SK-N-SH treated with all-trans-retinoic acid at 6 μM for 48 hours (cell line): ENCODE data around the gene B3GNT5.

Source experiments
- ATAC-seq: fragments of 200-7000 bp; cut with Tn5 transposase; 3 replicates; pipeline ENCODE4 v1.9.1; 2020; ENCODE audit warnings: mild to moderate bottlenecking, moderate library complexity
- ARNTL ChIP-seq: fragments of 450-650 bp; formaldehyde crosslinking; IDR thresholded peaks from 2 replicates; pipeline ENCODE4 v1.5.0; 2020; ENCODE audit warnings: low read depth, mild to moderate bottlenecking, moderate library complexity, borderline replicate concordance
- BACH2 ChIP-seq: fragments of 250-450 bp; sonication (Bioruptor Pico); IDR thresholded peaks from 2 replicates; pipeline ENCODE4 v1.9.0; 2021; ENCODE audit warnings: mild to moderate bottlenecking, borderline replicate concordance
- CREB5 ChIP-seq: fragments of 250-450 bp; sonication (Bioruptor Pico); IDR thresholded peaks from 2 replicates; pipeline ENCODE4 v1.5.1; 2020; ENCODE audit warnings: low read depth, mild to moderate bottlenecking, moderate library complexity
- CSDC2 ChIP-seq: fragments of 250-450 bp; sonication (Bioruptor Pico); IDR thresholded peaks from 2 replicates; pipeline ENCODE4 v1.5.0; 2020; ENCODE audit warnings: mild to moderate bottlenecking, moderate library complexity
- CSRNP3 ChIP-seq: fragments of 250-450 bp; sonication (Bioruptor Pico); IDR thresholded peaks from 2 replicates; pipeline ENCODE4 v1.5.1; 2021; ENCODE audit warnings: mild to moderate bottlenecking, moderate library complexity
- ESRRG ChIP-seq: fragments of 250-450 bp; sonication (Bioruptor Pico); IDR thresholded peaks from 2 replicates; pipeline ENCODE4 v1.6.1; 2021; ENCODE audit warnings: mild to moderate bottlenecking
- GLIS3 ChIP-seq: fragments of 250-450 bp; sonication (Bioruptor Pico); IDR thresholded peaks from 2 replicates; pipeline ENCODE4 v1.5.0; 2020; ENCODE audit warnings: mild to moderate bottlenecking, moderate library complexity
- ISL1 ChIP-seq: fragments of 250-450 bp; sonication (Bioruptor Pico); IDR thresholded peaks from 2 replicates; pipeline ENCODE4 v2.1.2; 2022; ENCODE audit warnings: mild to moderate bottlenecking, moderate library complexity
- OSR1 ChIP-seq: fragments of 250-450 bp; sonication (Bioruptor Pico); IDR thresholded peaks from 2 replicates; pipeline ENCODE4 v1.8.0; 2022; ENCODE audit warnings: moderate library complexity, mild to moderate bottlenecking, inconsistent platforms
- PATZ1 ChIP-seq: fragments of 250-450 bp; sonication (Bioruptor Pico); IDR thresholded peaks from 2 replicates; pipeline ENCODE4 v1.8.0; 2020; ENCODE audit warnings: mild to moderate bottlenecking, moderate library complexity, borderline replicate concordance
- POU6F1 ChIP-seq: fragments of 250-450 bp; sonication (Bioruptor Pico); IDR thresholded peaks from 2 replicates; pipeline ENCODE4 v1.8.0; 2021; ENCODE audit warnings: low read depth, mild to moderate bottlenecking, moderate library complexity, borderline replicate concordance
- PPARA ChIP-seq: fragments of 250-450 bp; sonication (Bioruptor Pico); IDR thresholded peaks from 2 replicates; pipeline ENCODE4 v1.5.0; 2020; ENCODE audit warnings: mild to moderate bottlenecking, borderline replicate concordance
- RARB ChIP-seq: fragments of 250-450 bp; sonication (Bioruptor Pico); IDR thresholded peaks from 2 replicates; pipeline ENCODE4 v1.8.0; 2021; ENCODE audit warnings: mild to moderate bottlenecking, moderate library complexity
- SNAI2 ChIP-seq: fragments of 250-450 bp; sonication (Bioruptor Pico); IDR thresholded peaks from 2 replicates; pipeline ENCODE4 v1.5.0; 2020; ENCODE audit warnings: mild to moderate bottlenecking, moderate library complexity
- TCF4 ChIP-seq: fragments of 250-450 bp; sonication (Bioruptor Pico); IDR thresholded peaks from 2 replicates; pipeline ENCODE4 v1.8.0; 2021; ENCODE audit warnings: mild to moderate bottlenecking, moderate library complexity, borderline replicate concordance
- TOX ChIP-seq: fragments of 250-450 bp; sonication (Bioruptor Pico); IDR thresholded peaks from 2 replicates; pipeline ENCODE4 v1.8.0; 2021; ENCODE audit warnings: mild to moderate bottlenecking, moderate library complexity, borderline replicate concordance
- TSHZ2 ChIP-seq: fragments of 250-450 bp; sonication (Bioruptor Pico); IDR thresholded peaks from 2 replicates; pipeline ENCODE4 v1.5.0; 2020; ENCODE audit warnings: mild to moderate bottlenecking, moderate library complexity
- ZC3H10 ChIP-seq: fragments of 250-450 bp; sonication (Bioruptor Pico); IDR thresholded peaks from 2 replicates; pipeline ENCODE4 v1.5.1; 2021; ENCODE audit warnings: mild to moderate bottlenecking, moderate library complexity
- ZFP3 ChIP-seq: fragments of 250-450 bp; sonication (Bioruptor Pico); IDR thresholded peaks from 2 replicates; pipeline ENCODE4 v1.5.0; 2020; ENCODE audit warnings: mild to moderate bottlenecking, moderate library complexity
- ZFP30 ChIP-seq: fragments of 450-650 bp; formaldehyde crosslinking; IDR thresholded peaks from 2 replicates; pipeline ENCODE4 v1.5.0; 2022; ENCODE audit warnings: mild to moderate bottlenecking, moderate library complexity
- ZNF565 ChIP-seq: fragments of 450-650 bp; formaldehyde crosslinking; conservative IDR thresholded peaks from 2 replicates; pipeline ENCODE4 v1.5.0; 2020; ENCODE audit warnings: low read depth, mild to moderate bottlenecking, moderate library complexity
- ZNF70 ChIP-seq: fragments of 450-650 bp; formaldehyde crosslinking; IDR thresholded peaks from 2 replicates; pipeline ENCODE4 v1.5.0; 2020; ENCODE audit warnings: mild to moderate bottlenecking, moderate library complexity
- ZNF8 ChIP-seq: fragments of 450-650 bp; formaldehyde crosslinking; IDR thresholded peaks from 2 replicates; pipeline ENCODE4 v1.5.0; 2020; ENCODE audit warnings: mild to moderate bottlenecking, moderate library complexity

Gene B3GNT5

GRCh38 chr3:183260167-183260904 lies 7.3 kb downstream of the B3GNT5 start:
- ATAC-seq, result no peak
- TF ChIP-seq CSDC2 (no peak), ARNTL (CRISPR knock-in tag) (no peak), PPARA (no peak), TCF4 (CRISPR knock-in tag) (no peak), CREB5 (no peak), ZNF8 (CRISPR knock-in tag) (no peak), BACH2 (no peak), ZFP3 (CRISPR knock-in tag) (no peak), ISL1 (CRISPR knock-in tag) (no peak), CSRNP3 (CRISPR knock-in tag) (no peak), OSR1 (CRISPR knock-in tag) (no peak), ZFP30 (CRISPR knock-in tag) (no peak), TOX (no peak), ESRRG (CRISPR knock-in tag) (no peak), SNAI2 (no peak)

GRCh38 chr3:183261151-183261724 lies 8.2 kb downstream of the B3GNT5 start:
- no peak for TF ChIP-seq TOX
- TF ChIP-seq TCF4 (CRISPR knock-in tag), result no peak
- no peak for TF ChIP-seq SNAI2
- no peak for TF ChIP-seq OSR1 (CRISPR knock-in tag)
- no peak for TF ChIP-seq PATZ1
- TF ChIP-seq ZFP3 (CRISPR knock-in tag), result no peak
- TF ChIP-seq GLIS3 (CRISPR knock-in tag), result no peak
- no peak for TF ChIP-seq RARB
- TF ChIP-seq ZC3H10, result no peak
- TF ChIP-seq ZNF565 (CRISPR knock-in tag), result no peak
- TF ChIP-seq BACH2, result no peak
- no peak for TF ChIP-seq ISL1 (CRISPR knock-in tag)
- TF ChIP-seq CREB5, result no peak
- TF ChIP-seq CSRNP3 (CRISPR knock-in tag), result no peak
- no peak for TF ChIP-seq TSHZ2 (CRISPR knock-in tag)
- TF ChIP-seq PPARA, result no peak
- TF ChIP-seq ZNF70, result no peak
- no peak for TF ChIP-seq POU6F1
- peak; percentile 78 for ATAC-seq
